IMR-90 (cell line): ENCODE results near the gene VPS26B. TPM values are rescaled to one million over a fixed set of nuclear protein-coding genes. Genes with fewer than 3 reads are reported as not detected.

Source experiments
- ATAC-seq: fragments of 200-7000 bp; cut with Tn5 transposase; 2 replicates; pipeline ENCODE4 v1.9.1; 2020; ENCODE audit warnings: low read depth, mild to moderate bottlenecking, moderate library complexity
- BruUV-seq: library from RNA; stranded (reverse); fragments of 400-500 nt; replicated peaks from 2 replicates; lab custom pipeline; 2021; lab: Mats Ljungman, UMichigan
- CTCF ChIA-PET: fragments of 300-600 bp; formaldehyde crosslinking; extraction: SDS; loops from one replicate; lab custom pipeline; 2021; ENCODE audit warnings: antibody characterized with exemption; lab: Yijun Ruan, JAX
- POLR2A ChIA-PET: fragments of 300-600 bp; sonication (Branson Sonifier 250); formaldehyde crosslinking; loops from one replicate; lab custom pipeline; 2022; ENCODE audit warnings: antibody characterized with exemption; ENCODE audit not compliant: unreplicated experiment; lab: Charles Lee
- DNase-seq: peaks from one replicate; pipeline ENCODE4 v3.0.0; 2013
- H2AFZ ChIP-seq: replicated peaks from 2 replicates; pipeline ENCODE3; 2013; ENCODE audit warnings: low read length, mild to moderate bottlenecking; ENCODE audit not compliant: poor library complexity
- H2AK5ac ChIP-seq: 2 replicates; pipeline ENCODE4 v1.6.1; 2013; ENCODE audit warnings: low read depth, low read length, inconsistent platforms
- H2AK9ac ChIP-seq: replicated peaks from 2 replicates; pipeline ENCODE3; 2013; ENCODE audit warnings: mild to moderate bottlenecking, low read depth, low read length, moderate library complexity; ENCODE audit not compliant: poor library complexity
- H2BK120ac ChIP-seq: 2 replicates; pipeline ENCODE4 v1.6.1; 2013; ENCODE audit warnings: low read depth, low read length, inconsistent platforms
- H2BK15ac ChIP-seq: 3 replicates; pipeline ENCODE4 v1.6.1; 2013; ENCODE audit warnings: low read depth, low read length, inconsistent platforms
- H2BK20ac ChIP-seq: 2 replicates; pipeline ENCODE4 v1.6.1; 2013; ENCODE audit warnings: low read depth, mild to moderate bottlenecking, inconsistent platforms, low read length, moderate library complexity
- H2BK5ac ChIP-seq: 2 replicates; pipeline ENCODE4 v1.6.1; 2013; ENCODE audit warnings: mild to moderate bottlenecking, low read depth, low read length, inconsistent platforms; ENCODE audit not compliant: poor library complexity, severe bottlenecking
- H3K14ac ChIP-seq: replicated peaks from 2 replicates; pipeline ENCODE4 v1.6.1; 2013; ENCODE audit warnings: low read depth, low read length, inconsistent platforms
- H3K18ac ChIP-seq: 2 replicates; pipeline ENCODE4 v1.6.1; 2013; ENCODE audit warnings: low read depth, low read length, control low read depth
- H3K23ac ChIP-seq: 2 replicates; pipeline ENCODE4 v1.6.1; 2013; ENCODE audit warnings: low read depth, low read length, inconsistent platforms
- H3K27ac ChIP-seq: 2 replicates; pipeline ENCODE4 v1.5.1; 2013; ENCODE audit warnings: mild to moderate bottlenecking, control low read depth, low read length; ENCODE audit not compliant: insufficient read depth
- H3K27me3 ChIP-seq: 2 replicates; pipeline ENCODE4 v1.6.1; 2013; ENCODE audit warnings: low read length; ENCODE audit not compliant: control insufficient read depth, insufficient read depth
- H3K36me3 ChIP-seq: 2 replicates; pipeline ENCODE4 v1.6.1; 2013; ENCODE audit warnings: low read length, mixed read lengths; ENCODE audit not compliant: control insufficient read depth, insufficient read depth
- H3K4ac ChIP-seq: 2 replicates; pipeline ENCODE4 v1.6.1; 2013; ENCODE audit warnings: low read depth, low read length, inconsistent platforms
- H3K4me1 ChIP-seq: 2 replicates; pipeline ENCODE4 v1.6.1; 2013; ENCODE audit warnings: low read length, mixed read lengths; ENCODE audit not compliant: control insufficient read depth, insufficient read depth
- H3K4me2 ChIP-seq: 2 replicates; pipeline ENCODE4 v1.6.1; 2013; ENCODE audit warnings: low read depth, mild to moderate bottlenecking, control low read depth, low read length, moderate library complexity
- H3K4me3 ChIP-seq: 2 replicates; pipeline ENCODE4 v1.5.1; 2013; ENCODE audit warnings: low read depth, mild to moderate bottlenecking, control low read depth, low read length, moderate library complexity; ENCODE audit not compliant: insufficient read depth
- H3K56ac ChIP-seq: 2 replicates; pipeline ENCODE4 v1.6.1; 2013; ENCODE audit warnings: low read length, inconsistent platforms; ENCODE audit not compliant: insufficient read depth; ENCODE audit errors: extremely low read depth
- H3K79me1 ChIP-seq, 2 experiments: 2 replicates each; pipeline ENCODE4 v1.6.1; 2013; ENCODE audit warnings: low read length in 2 of 2, inconsistent platforms in 1 of 2, low read depth in 1 of 2
- H3K9ac ChIP-seq: 2 replicates; pipeline ENCODE4 v1.6.1; 2013; ENCODE audit warnings: low read depth, low read length, control low read depth
- H3K9me1 ChIP-seq: 2 replicates; pipeline ENCODE4 v1.6.1; 2013; ENCODE audit warnings: low read length, inconsistent platforms; ENCODE audit not compliant: insufficient read depth
- H3K9me3 ChIP-seq: 2 replicates; pipeline ENCODE4 v1.6.1; 2013; ENCODE audit warnings: low read length; ENCODE audit not compliant: control insufficient read depth, insufficient read depth
- H4K20me1 ChIP-seq: 2 replicates; pipeline ENCODE4 v1.6.1; 2013; ENCODE audit warnings: low read length, inconsistent platforms; ENCODE audit not compliant: insufficient read depth
- H4K5ac ChIP-seq: 2 replicates; pipeline ENCODE4 v1.6.1; 2013; ENCODE audit warnings: mild to moderate bottlenecking, low read depth, low read length, control low read depth
- H4K8ac ChIP-seq, 2 experiments: 2 replicates each; pipeline ENCODE4 v1.6.1; 2013; ENCODE audit warnings: low read depth in 2 of 2, low read length in 2 of 2, control low read depth in 1 of 2, inconsistent platforms in 1 of 2
- H4K91ac ChIP-seq: 2 replicates; pipeline ENCODE4 v1.6.1; 2013; ENCODE audit warnings: low read depth, low read length, inconsistent platforms; ENCODE audit not compliant: insufficient read depth
- BHLHE40 ChIP-seq: fragments of 150-350 bp; IDR thresholded peaks from 2 replicates; pipeline ENCODE4 v1.6.1; 2016; ENCODE audit warnings: mild to moderate bottlenecking, low read depth, low read length
- CEBPB ChIP-seq: IDR thresholded peaks from 2 replicates; pipeline ENCODE4 v1.6.1; 2012; ENCODE audit warnings: low read depth, low read length, improper control_type of control experiment
- CHD1 ChIP-seq: IDR thresholded peaks from 2 replicates; pipeline ENCODE4 v1.6.1; 2012; ENCODE audit warnings: low read depth, low read length, improper control_type of control experiment
- FOS ChIP-seq: fragments of 150-350 bp; IDR thresholded peaks from 2 replicates; pipeline ENCODE4 v1.6.1; 2016; ENCODE audit warnings: low read depth, low read length
- MAFK ChIP-seq: IDR thresholded peaks from 2 replicates; pipeline ENCODE4 v1.6.1; 2012; ENCODE audit warnings: low read depth, low read length, improper control_type of control experiment
- MAZ ChIP-seq: IDR thresholded peaks from 2 replicates; pipeline ENCODE4 v1.6.1; 2012; ENCODE audit warnings: low read depth, mild to moderate bottlenecking, low read length, improper control_type of control experiment, moderate library complexity, borderline replicate concordance
- MXI1 ChIP-seq: IDR thresholded peaks from 2 replicates; pipeline ENCODE4 v1.6.1; 2012; ENCODE audit warnings: low read depth, mild to moderate bottlenecking, low read length, moderate library complexity, borderline replicate concordance
- NFE2L2 ChIP-seq: fragments of 150-350 bp; IDR thresholded peaks from 2 replicates; pipeline ENCODE4 v1.6.1; 2016; ENCODE audit warnings: low read depth, mild to moderate bottlenecking, low read length
- POLR2A ChIP-seq: IDR thresholded peaks from 2 replicates; pipeline ENCODE4 v1.6.1; 2012; ENCODE audit warnings: mild to moderate bottlenecking, low read depth, low read length
- RAD21 ChIP-seq: IDR thresholded peaks from 2 replicates; pipeline ENCODE4 v1.6.1; 2012; ENCODE audit warnings: low read length, improper control_type of control experiment
- RCOR1 ChIP-seq: IDR thresholded peaks from 2 replicates; pipeline ENCODE4 v1.6.1; 2012; ENCODE audit warnings: mild to moderate bottlenecking, low read length, improper control_type of control experiment; ENCODE audit not compliant: insufficient replicate concordance
- RFX5 ChIP-seq: IDR thresholded peaks from 2 replicates; pipeline ENCODE4 v1.8.0; 2012; ENCODE audit warnings: low read depth, mild to moderate bottlenecking, low read length, moderate library complexity
- SMC3 ChIP-seq: fragments of 150-350 bp; IDR thresholded peaks from 2 replicates; pipeline ENCODE4 v1.6.1; 2016; ENCODE audit warnings: low read depth, mild to moderate bottlenecking, antibody characterized with exemption, low read length, moderate library complexity
- WGBS, 2 experiments: methylation state at CpG; one replicate each; pipeline versions ENCODE4 v1.1.5 to v1.1.7; 2013; ENCODE audit warnings: missing lambda C conversion rate in 2 of 2; ENCODE audit not compliant: insufficient read length in 1 of 2; ENCODE audit errors: extremely low coverage in 2 of 2; 5-methylcytosine and 5-hydroxymethylcytosine counted together
- dilution Hi-C: fragments of 300-500 bp; cut with HindIII; formaldehyde crosslinking; loops from one replicate; pipeline ENCODE4 v1.14.3; 2018; ENCODE audit warnings: low sequenced_read_pairs; ENCODE audit not compliant: unreplicated experiment
- in situ Hi-C: fragments of 300-500 bp; cut with MboI; formaldehyde crosslinking; loops from 3 replicates; pipeline ENCODE4 v1.14.3; 2019; ENCODE audit warnings: low sequenced_read_pairs, inconsistent platforms, mixed read lengths
- intact Hi-C: fragments of 100-400 bp; cut with micrococcal nuclease; formaldehyde crosslinking; loops from 2 replicates; pipeline ENCODE4 v1.10.0; 2022
- polyA plus RNA-seq, 3 experiments: library from polyadenylated mRNA; depleted of rRNA; stranded (reverse); fragments of >200 nt; gene quantifications; 2 replicates each; pipeline ENCODE4 v1.2.3, GENCODE V29; 2012; ENCODE audit warnings: low replicate concordance in 1 of 3
- total RNA-seq: library from RNA; depleted of rRNA; stranded (reverse); fragments of >200 nt; gene quantifications from 2 replicates; pipeline ENCODE4 v1.2.3, GENCODE V29; 2012
- TF ChIP-seq, protein P1 (sequence below): fragments of 150-350 bp; IDR thresholded peaks from 2 replicates; pipeline ENCODE4 v1.6.1; 2016; ENCODE audit warnings: low read depth, mild to moderate bottlenecking, low read length, moderate library complexity, borderline replicate concordance
- TF ChIP-seq, protein P2 (sequence below): fragments of 150-350 bp; IDR thresholded peaks from 2 replicates; pipeline ENCODE4 v1.6.1; 2017; ENCODE audit warnings: mild to moderate bottlenecking, antibody characterized with exemption, low read length, low read depth
- TF ChIP-seq, protein P3 (sequence below): conservative IDR thresholded peaks from 2 replicates; pipeline ENCODE4 v1.5.1; 2012; ENCODE audit warnings: mild to moderate bottlenecking, low read depth, low read length, improper control_type of control experiment

VPS26B gene
- total and polyA plus RNA-seq, 2 of the 4 experiments (the other 2 are of a cell fraction) = 41.6 to 51.1 TPM

DNA sequence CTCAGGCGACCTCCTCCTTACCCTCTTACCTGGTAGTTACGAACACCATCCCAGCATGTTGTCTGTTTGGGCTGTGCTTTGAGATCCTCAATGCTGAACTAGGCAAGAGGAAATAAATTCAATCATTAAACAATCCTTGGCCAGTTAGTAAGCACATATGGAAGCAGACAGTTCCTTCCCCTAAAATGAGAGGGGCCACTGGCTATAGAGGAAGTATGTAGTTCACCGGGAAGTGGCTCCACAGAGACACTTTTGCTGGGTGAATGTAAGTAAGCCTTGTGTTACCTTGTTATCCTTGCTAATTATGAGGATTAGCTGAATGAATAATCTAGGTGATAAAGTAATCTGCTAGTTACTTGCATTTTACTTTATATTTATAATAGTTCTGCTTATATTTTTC, 25.8 kb downstream of the VPS26B start:
- Histone ChIP-seq H3K4me2 (no peak overlapping the region), H4K20me1 (no peaks in the 10 kb centered on the region), H3K9me3 (no peaks in the 10 kb centered on the region), H2BK5ac (no peak overlapping the region), H3K4me1 (no peaks in the 10 kb centered on the region; the same call in 1 of the 2 replicates), H2AK9ac (no peak overlapping the region), H3K56ac (no peak overlapping the region), H2BK20ac (no peak overlapping the region), H3K9ac (no peak overlapping the region), H4K91ac (no peak overlapping the region), H4K5ac (no peak overlapping the region), H2AK5ac (no peak overlapping the region), H3K4ac (no peak overlapping the region), H3K27me3 (no peaks in the 10 kb centered on the region), H3K14ac (no peak overlapping the region), H2BK15ac (no peak overlapping the region), H3K36me3 (peaks cover 35% of the 10 kb centered on the region), H3K9me1 (no peaks in the 10 kb centered on the region; the same call in 1 of the 2 replicates), H3K23ac (no peak overlapping the region), H4K8ac (no peak overlapping the region), H3K4me3 (no peak overlapping the region), H3K18ac (no peak overlapping the region), H3K79me1 (peaks cover 6 to 23% of the 10 kb centered on the region in 2 experiments; a peak in 3 of 4 replicates), H2AFZ (no peak overlapping the region), H2BK120ac (no peak overlapping the region), H3K27ac (no peak overlapping the region)
- no peak for ATAC-seq
- in situ Hi-C loops = loop anchor here (10.0 kb wide), 1 partner anchor 205 kb away; no protein-coding TSS in a partner anchor
- BruUV-seq = no TSS peak
- CTCF ChIA-PET = no interaction called here
- dilution Hi-C loops = no loop called here
- WGBS, 2 experiments = no CpG with 5 or more reads among the region's 3 CpGs
- TF ChIP-seq MAFK (no peak), NFE2L2 (no peak), MAZ (no peak), CEBPB (no peak), RFX5 (no peak), FOS (no peak), SMC3 (no peak), RAD21 (no peak), BHLHE40 (no peak), MXI1 (no peak), POLR2A (no peak), RCOR1 (no peak), CHD1 (no peak)
- TF ChIP-seq, protein P1, sequence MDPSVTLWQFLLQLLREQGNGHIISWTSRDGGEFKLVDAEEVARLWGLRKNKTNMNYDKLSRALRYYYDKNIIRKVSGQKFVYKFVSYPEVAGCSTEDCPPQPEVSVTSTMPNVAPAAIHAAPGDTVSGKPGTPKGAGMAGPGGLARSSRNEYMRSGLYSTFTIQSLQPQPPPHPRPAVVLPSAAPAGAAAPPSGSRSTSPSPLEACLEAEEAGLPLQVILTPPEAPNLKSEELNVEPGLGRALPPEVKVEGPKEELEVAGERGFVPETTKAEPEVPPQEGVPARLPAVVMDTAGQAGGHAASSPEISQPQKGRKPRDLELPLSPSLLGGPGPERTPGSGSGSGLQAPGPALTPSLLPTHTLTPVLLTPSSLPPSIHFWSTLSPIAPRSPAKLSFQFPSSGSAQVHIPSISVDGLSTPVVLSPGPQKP = no peak
- TF ChIP-seq, protein P2, sequence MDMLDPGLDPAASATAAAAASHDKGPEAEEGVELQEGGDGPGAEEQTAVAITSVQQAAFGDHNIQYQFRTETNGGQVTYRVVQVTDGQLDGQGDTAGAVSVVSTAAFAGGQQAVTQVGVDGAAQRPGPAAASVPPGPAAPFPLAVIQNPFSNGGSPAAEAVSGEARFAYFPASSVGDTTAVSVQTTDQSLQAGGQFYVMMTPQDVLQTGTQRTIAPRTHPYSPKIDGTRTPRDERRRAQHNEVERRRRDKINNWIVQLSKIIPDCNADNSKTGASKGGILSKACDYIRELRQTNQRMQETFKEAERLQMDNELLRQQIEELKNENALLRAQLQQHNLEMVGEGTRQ = no peak
- TF ChIP-seq, protein P3, sequence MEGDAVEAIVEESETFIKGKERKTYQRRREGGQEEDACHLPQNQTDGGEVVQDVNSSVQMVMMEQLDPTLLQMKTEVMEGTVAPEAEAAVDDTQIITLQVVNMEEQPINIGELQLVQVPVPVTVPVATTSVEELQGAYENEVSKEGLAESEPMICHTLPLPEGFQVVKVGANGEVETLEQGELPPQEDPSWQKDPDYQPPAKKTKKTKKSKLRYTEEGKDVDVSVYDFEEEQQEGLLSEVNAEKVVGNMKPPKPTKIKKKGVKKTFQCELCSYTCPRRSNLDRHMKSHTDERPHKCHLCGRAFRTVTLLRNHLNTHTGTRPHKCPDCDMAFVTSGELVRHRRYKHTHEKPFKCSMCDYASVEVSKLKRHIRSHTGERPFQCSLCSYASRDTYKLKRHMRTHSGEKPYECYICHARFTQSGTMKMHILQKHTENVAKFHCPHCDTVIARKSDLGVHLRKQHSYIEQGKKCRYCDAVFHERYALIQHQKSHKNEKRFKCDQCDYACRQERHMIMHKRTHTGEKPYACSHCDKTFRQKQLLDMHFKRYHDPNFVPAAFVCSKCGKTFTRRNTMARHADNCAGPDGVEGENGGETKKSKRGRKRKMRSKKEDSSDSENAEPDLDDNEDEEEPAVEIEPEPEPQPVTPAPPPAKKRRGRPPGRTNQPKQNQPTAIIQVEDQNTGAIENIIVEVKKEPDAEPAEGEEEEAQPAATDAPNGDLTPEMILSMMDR = no peak
- no peak for DNase-seq
- intact Hi-C loops = loop anchor here (10.0 kb wide), 1 partner anchor 205 kb away; no protein-coding TSS in a partner anchor
- POLR2A ChIA-PET = no interaction called here
